GM19463 (cell line): ENCODE data around the gene UBE2Z.
"Not testable (repeated sequence)": the region's sequence is repeated elsewhere in the genome, so short reads cannot be mapped to it uniquely, and the experiment has no call there.

Experiments
- ATAC-seq: cut with Tn5 transposase; IDR thresholded peaks from one replicate; pipeline ENCODE4 v1.9.1; 2021; ENCODE audit warnings: mild to moderate bottlenecking, moderate library complexity; ENCODE audit not compliant: unreplicated experiment

Gene UBE2Z

DNA sequence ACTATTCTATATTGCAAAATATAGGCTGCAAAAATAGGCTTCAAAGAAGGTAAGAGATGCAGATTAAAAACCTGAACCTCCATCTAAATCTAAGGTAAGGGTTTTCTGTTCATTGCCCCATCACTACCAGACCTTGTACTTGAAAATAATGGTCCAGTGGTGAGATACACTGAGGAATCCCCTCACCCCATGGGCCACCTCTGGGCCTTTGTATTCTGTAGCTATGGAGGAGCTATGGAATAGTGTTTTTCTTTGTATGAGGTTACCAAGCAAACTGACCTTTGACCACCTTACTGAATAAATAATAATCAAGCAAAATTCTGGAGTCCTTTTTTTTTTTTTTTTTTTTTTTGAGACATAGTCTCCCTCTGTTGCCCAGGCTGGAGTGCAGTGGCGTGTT lies 4.8 kb upstream of the UBE2Z start:
- ATAC-seq, result no peak

GRCh38 chr17:48904428-48904827 lies 3.8 kb upstream of the UBE2Z start:
- no peak for ATAC-seq

DNA sequence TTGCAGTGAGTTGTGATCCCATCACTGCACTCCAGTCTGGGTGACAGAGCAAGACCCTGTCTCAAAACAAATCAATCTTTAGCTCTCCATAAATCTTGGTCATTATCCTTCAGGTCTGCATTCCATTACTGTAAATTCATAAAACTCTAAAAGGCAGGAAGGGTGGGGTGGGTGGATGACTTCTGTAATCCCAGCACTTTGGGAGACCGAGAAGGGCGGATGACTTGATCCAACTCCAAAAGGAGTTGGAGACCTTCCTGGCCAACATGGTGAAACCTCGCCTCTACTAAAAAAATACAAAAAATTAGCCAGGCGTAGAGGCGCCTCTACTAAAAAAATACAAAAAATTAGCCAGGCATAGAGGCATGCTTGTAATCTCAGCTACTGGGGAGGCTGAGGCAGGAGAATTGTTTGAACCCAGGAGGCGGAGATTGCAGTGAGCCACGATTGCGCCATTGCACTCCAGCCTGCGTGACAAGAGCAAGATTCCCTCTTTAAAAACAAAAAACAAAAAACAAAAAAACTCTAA lies 2.2 kb upstream of the UBE2Z start:
- no peak for ATAC-seq

DNA sequence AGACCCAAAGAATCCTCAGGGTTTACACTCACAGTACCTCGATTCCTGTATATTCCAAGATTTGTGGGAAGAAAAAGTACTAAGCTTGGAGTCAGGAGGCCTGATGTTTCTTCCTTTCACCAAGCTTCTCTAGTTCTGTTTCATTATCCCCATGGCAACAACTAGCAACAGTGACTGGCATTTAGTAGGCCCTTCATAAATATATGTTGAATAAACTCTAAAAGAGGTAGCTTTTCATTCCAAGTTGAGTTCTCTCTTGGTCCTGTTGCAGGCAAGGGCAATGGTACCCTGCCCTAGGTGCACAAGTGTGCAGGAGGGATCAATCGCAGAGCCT lies 527 bp upstream of the UBE2Z start:
- ATAC-seq, result no peak

DNA sequence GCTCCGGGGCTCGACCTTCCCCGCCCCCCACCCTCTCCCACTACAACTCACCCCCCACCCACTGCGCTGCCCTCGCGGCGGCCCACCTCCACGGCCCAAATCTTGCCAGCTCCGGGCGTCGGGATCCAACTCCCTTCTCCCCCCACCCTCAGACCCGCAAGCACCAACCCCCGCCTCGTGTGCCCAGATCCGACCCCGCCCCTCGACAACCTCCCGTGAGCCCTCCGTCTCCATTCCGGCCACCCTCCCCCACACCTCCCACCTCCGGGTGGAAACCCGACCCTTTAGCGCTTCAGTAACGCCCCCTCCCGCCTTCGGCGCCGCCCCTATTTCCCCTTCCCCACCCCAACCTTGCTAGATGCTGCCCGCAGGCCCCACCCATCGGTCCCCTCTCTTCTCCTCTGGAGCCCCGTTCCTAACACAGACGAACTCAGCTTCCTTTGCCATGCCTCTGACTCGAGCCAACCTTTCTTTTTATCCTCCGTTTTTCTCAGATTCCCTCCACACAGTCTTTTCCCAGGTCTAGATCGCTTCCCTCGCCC lies 717 bp downstream of the UBE2Z start:
- ATAC-seq, result peak; percentile 39

- ATAC-seq, result no peak
Measured at GRCh38 chr17:48909783-48910182, 1.6 kb downstream of the UBE2Z start.

DNA sequence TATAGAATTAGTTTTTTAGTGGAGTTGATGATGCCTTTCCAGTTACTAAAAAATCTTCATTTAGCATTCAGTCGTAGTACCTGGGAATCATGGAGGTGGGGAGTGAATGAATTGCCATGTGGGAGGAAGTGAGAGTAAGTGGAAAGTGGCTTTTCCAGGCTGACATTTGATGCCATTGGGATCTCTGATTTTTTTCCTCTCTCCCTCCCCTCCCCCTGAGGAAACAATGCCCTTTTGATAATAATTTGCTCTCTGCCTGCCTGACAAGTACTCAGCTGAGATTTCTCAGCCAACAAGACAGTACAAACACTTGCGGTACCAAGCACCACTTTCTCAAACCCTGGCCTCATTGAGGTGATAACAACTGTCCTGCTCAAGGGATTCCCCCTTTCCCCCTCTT lies 2.2 kb downstream of the UBE2Z start:
- ATAC-seq, result no peak

DNA sequence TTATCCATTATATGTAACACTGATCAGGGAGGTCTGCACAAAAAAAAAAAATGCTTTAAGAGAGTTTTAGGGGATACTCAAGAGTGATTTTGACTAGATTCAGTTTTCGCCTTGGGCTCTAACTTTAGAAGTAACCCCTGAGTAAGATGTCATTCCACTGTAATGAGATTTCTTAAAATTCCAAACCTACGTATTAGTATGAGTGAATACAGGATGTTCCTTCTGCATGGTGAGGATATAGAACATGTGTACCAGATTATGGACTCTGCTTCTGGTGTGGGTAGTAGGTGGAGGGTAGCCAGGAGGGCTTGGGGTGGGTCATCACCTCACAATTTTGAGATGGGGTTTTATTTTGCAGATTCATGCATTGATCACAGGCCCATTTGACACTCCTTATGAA lies 4.3 kb downstream of the UBE2Z start:
- no peak for ATAC-seq

DNA sequence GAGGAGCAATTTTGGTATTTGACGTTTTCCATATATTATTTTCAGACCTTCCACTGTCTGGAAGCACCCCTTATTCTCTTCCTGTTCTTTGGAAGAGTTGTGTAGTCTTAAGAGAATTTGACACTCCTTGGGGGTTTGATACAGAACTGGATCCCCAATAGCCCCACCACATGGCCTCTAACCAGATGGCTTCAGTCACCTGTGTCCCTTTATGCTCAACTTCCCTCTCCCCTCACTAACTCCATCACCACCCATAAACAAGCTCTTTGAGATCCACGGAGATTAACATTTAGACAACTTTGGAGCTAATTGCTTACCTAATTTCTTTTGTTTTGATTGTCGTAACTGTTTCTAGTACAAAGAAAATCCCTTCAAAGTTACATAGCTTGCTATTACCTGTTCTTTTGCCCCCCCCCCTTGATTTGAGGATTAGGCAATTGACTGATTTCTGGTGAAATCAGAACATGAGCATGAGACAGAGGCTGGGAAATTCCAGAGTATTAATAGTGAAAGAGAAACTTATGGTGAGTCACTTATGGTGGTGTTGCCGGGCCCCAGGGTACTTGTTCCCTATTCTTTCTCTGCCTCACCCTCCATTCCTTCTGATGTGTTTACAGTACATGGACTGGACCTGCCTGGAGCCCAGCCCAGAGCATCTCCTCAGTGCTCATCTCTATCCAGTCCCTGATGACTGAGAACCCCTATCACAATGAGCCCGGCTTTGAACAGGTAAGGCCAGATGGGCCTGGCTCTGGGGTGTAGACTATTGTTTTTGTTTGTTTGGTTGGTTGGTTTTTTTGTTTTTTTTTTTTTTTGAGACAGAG lies 7.5 kb downstream of the UBE2Z start:
- ATAC-seq, result peak; percentile 83

DNA sequence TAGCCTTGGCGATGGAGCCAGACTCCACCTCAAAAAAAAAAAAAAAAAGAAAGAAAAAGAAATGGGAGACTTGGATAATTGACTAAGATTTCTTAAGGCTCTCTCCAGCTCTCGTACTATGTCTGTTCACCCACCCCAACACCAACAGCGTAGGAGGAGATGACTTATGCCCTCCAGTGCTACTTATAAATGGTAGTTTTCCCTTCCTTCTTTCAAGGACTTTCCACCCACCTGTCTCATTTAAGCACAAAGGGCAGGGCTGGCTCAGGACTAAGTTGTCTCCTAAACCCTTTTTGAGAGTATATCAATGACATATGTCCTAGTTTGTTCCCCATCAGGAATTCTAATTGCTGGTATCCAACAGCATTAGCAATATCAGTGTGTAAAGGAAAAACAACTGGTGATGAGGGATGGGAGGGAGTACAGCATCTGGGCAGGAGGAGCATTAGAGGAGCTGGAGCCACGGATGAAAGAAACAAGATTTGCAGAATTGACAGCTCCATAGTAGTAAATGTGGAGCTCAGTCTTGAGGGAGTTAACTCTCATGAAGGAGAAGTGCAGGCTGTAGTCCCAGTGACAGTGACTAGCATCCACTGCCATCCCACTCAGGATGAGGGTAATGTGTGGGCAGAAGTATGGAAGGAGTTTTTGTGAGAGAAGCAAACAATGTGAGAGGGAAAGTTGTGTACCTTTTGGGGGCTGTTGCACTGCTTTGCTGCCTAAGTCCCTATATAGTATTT lies 17.2 kb downstream of the UBE2Z start:
- ATAC-seq, result no peak

- no peak for ATAC-seq
Measured at GRCh38 chr17:48925991-48926342, 17.8 kb downstream of the UBE2Z start.

GRCh38 chr17:48927978-48928745 lies 20.0 kb downstream of the UBE2Z start:
- no peak for ATAC-seq

DNA sequence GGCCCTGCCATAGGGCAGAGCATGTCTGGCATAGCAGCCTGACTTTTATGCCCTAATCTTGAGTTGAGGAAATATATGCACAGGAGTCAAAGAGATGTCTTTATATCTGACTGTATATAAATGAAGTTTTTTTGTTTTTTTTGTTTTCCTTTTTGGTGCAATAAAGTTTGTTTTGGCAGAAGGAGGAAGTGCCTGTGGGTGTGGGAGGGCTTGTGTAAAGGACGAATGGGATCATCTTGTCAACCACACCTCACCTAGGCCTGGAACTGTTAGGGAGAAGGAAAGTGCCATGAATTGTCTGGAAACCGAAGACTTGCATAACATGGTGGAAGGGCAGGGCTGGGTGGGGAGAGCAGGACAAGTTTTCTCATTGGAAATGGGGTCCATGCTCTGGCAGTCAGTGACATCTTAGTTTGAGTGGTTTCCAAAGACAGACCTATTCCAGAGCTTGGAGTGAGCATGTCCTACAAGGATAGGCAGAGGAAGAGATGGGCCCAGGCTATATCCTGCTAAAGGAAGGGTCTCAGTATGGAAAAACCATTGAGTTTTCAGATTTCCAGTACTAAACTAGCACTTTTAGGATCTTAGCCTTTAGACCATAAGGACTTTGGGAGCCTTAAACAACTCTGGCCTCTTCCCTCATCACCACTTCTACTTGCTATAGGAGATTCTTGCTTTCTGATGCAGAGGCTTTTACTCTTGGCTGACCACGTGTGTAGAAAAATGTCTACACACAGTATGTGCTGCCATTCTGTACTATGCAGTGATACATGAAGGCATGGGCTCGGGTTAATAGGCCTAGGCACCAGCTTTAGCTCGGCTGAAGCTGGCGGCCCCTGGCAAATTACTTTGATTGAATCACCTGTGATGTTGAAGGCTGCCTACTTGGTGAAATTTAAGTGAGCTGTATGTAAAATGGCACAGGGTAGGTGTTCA lies 20.9 kb downstream of the UBE2Z start:
- no peak for ATAC-seq

GRCh38 chr17:48929812-48930165 lies 21.6 kb downstream of the UBE2Z start:
- ATAC-seq, result no peak

GRCh38 chr17:48930435-48930873 lies 22.2 kb downstream of the UBE2Z start:
- ATAC-seq, result no peak

- no peak for ATAC-seq
Measured at GRCh38 chr17:48933035-48933434, 24.8 kb downstream of the UBE2Z start.

DNA sequence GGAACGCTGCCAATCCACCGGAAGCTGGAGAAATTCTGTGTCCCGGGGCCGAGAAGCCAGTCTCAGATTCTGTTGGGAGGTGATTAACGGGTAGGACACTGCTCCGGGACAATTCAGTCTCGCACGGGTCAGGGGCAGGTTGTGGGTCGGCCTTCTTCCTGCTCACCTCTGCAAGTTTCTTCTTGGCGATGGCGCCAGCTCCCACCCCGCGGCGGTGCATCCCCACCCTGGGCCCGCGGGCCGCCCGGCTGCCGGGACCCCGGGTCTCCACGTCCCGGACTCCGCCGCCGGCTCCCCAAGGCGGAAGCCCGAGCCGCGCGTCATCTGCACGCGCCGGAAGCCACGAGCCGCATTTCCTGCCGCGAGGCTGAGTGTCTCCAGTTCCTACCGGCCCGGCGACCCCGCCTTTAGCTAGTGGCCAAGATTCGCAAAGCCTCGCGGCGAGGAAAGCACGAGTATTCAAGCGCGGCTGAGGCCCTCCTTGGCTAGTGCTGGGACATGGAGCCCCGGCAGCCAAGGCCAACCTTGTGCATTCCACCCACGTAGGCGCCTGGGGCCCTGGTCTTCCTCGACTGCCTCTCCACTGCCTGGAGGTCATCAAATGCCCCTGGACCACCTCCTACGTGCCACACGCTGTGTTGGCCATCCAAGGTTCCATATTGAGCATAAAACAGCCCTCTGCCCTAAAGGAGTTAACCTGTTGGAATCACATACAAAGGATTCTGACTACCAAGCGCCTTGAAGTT lies 36.5 kb downstream of the UBE2Z start, which contains the start of gene SNF8:
TSS of gene SNF8 (minus strand) at position 328 of the 746 bp plus-strand sequence. CDS start at position 220, 108 bp downstream.
- ATAC-seq, result peak; percentile 95

GRCh38 chr17:48945261-48945651 lies 37.0 kb downstream of the UBE2Z start:
- ATAC-seq, result not testable (repeated sequence)

- ATAC-seq, result no peak
Measured at GRCh38 chr17:48951572-48951971, 43.4 kb downstream of the UBE2Z start.
